ENCODE measurements around the gene LLCFC1.

DNA sequence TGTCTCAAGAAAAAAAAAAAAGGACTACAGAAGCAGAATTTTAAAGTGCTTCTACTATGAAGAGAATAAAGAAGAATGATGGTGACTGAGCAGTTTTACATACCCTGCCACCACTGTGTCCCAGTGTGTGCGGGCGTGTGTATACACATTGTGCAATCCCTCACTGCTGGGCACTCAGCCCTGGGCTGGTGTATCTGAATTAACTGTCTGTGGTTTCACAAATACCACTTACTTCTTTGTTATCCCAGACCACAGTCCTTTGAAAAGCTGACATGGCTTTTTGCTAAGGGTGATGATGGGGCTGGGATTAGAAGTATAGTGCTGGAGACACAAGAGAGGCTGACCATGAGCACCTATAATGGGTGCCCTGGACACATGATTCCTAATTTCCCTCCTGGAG lies 32.6 kb upstream of the LLCFC1 start:
- TF ChIP-seq, protein P1, sequence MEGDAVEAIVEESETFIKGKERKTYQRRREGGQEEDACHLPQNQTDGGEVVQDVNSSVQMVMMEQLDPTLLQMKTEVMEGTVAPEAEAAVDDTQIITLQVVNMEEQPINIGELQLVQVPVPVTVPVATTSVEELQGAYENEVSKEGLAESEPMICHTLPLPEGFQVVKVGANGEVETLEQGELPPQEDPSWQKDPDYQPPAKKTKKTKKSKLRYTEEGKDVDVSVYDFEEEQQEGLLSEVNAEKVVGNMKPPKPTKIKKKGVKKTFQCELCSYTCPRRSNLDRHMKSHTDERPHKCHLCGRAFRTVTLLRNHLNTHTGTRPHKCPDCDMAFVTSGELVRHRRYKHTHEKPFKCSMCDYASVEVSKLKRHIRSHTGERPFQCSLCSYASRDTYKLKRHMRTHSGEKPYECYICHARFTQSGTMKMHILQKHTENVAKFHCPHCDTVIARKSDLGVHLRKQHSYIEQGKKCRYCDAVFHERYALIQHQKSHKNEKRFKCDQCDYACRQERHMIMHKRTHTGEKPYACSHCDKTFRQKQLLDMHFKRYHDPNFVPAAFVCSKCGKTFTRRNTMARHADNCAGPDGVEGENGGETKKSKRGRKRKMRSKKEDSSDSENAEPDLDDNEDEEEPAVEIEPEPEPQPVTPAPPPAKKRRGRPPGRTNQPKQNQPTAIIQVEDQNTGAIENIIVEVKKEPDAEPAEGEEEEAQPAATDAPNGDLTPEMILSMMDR (IDR thresholded peaks at IDR 0.05), result no peak
- no peak for TF ChIP-seq POLR2A (IDR thresholded peaks at IDR 0.05)
- TF ChIP-seq POLR2AphosphoS5 (IDR thresholded peaks at IDR 0.05), result no peak
